Glutamatergic neuron (in vitro differentiated cells): ENCODE results near the gene LHX2. TPM values are rescaled to one million over a fixed set of nuclear protein-coding genes. Genes with fewer than 3 reads are reported as not detected.

Experiments
- DNase-seq: peaks from one replicate; pipeline ENCODE4 v3.0.0; 2022
- H3K27ac Mint-ChIP-seq: one replicate; pipeline ENCODE4 v1.8.0; 2020; ENCODE audit warnings: mild to moderate bottlenecking, mixed read lengths, inconsistent platforms; ENCODE audit not compliant: unreplicated experiment
- H3K27me3 Mint-ChIP-seq: one replicate; pipeline ENCODE4 v1.8.0; 2020; ENCODE audit warnings: mild to moderate bottlenecking, moderate library complexity, mixed read lengths, inconsistent platforms; ENCODE audit not compliant: unreplicated experiment
- H3K36me3 Mint-ChIP-seq: one replicate; pipeline ENCODE4 v1.8.0; 2020; ENCODE audit warnings: mild to moderate bottlenecking, mixed read lengths, inconsistent platforms; ENCODE audit not compliant: unreplicated experiment
- H3K4me1 Mint-ChIP-seq: one replicate; pipeline ENCODE4 v1.8.0; 2020; ENCODE audit warnings: mild to moderate bottlenecking, low read depth, mixed read lengths, inconsistent platforms; ENCODE audit not compliant: unreplicated experiment
- H3K4me3 Mint-ChIP-seq: one replicate; pipeline ENCODE4 v1.8.0; 2020; ENCODE audit warnings: mild to moderate bottlenecking, mixed read lengths, inconsistent platforms; ENCODE audit not compliant: unreplicated experiment
- H3K9me3 Mint-ChIP-seq: one replicate; pipeline ENCODE4 v1.8.0; 2020; ENCODE audit warnings: mild to moderate bottlenecking, moderate library complexity, mixed read lengths, inconsistent platforms; ENCODE audit not compliant: unreplicated experiment
- CTCF ChIP-seq: fragments of 200-600 bp; sonication (generic); IDR thresholded peaks from one replicate; pipeline ENCODE4 v1.5.0; 2021; ENCODE audit not compliant: partially characterized antibody, unreplicated experiment
- total RNA-seq: library from RNA; stranded (reverse); fragmentation: NEBNext Ultra II Directional; extraction: Animal tissue kit (Norgen Biotek cat#: 25700); gene quantifications from one replicate; pipeline ENCODE4 v1.2.1, GENCODE V29; 2021; ENCODE audit not compliant: unreplicated experiment

LHX2 gene
- total RNA-seq, 1 donor from 2014 or later = 6.7 TPM

GRCh38 chr9:124047251-124047672 is 35.7 kb downstream of the LHX2 start:
- peaks cover 3% of the 10 kb centered on the region for H3K9me3 Mint-ChIP-seq
- H3K27ac Mint-ChIP-seq = no peak overlapping the region
- peaks cover 18% of the 10 kb centered on the region for H3K27me3 Mint-ChIP-seq
- H3K36me3 Mint-ChIP-seq = no peaks in the 10 kb centered on the region
- no peaks in the 10 kb centered on the region for H3K4me1 Mint-ChIP-seq
- DNase-seq = no peak
- no peak overlapping the region for H3K4me3 Mint-ChIP-seq
- no peak for TF ChIP-seq CTCF

DNA sequence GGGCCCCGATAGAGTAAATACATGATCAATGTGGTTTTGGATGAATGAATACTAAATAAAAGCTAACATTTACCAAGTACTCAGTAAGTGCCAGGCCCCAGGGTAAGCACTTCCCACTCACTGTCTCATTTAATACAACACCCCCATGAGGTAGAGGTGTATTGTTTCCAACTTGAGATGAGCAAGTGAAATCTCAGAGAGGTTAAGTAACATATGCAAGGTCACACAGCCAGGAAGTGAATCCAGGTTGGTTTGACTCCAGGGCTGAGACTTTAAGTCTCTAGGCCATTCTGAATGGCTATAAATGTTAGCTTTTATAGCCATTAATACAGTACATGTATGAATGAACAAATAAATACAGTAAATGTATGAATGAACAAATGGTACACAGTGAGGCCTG is 39.4 kb downstream of the LHX2 start:
- Mint-ChIP-seq H3K4me3 (no peak overlapping the region), H3K27me3 (peaks cover 7% of the 10 kb centered on the region), H3K36me3 (peaks cover 6% of the 10 kb centered on the region), H3K27ac (no peak overlapping the region), H3K9me3 (no peaks in the 10 kb centered on the region), H3K4me1 (no peaks in the 10 kb centered on the region)
- DNase-seq = no peak
- TF ChIP-seq CTCF = no peak

- Mint-ChIP-seq H3K4me3 (no peak overlapping the region), H3K9me3 (no peaks in the 10 kb centered on the region)
- no peak for DNase-seq
Observed at GRCh38 chr9:124052401-124052800, 40.8 kb downstream of the LHX2 start.

DNA sequence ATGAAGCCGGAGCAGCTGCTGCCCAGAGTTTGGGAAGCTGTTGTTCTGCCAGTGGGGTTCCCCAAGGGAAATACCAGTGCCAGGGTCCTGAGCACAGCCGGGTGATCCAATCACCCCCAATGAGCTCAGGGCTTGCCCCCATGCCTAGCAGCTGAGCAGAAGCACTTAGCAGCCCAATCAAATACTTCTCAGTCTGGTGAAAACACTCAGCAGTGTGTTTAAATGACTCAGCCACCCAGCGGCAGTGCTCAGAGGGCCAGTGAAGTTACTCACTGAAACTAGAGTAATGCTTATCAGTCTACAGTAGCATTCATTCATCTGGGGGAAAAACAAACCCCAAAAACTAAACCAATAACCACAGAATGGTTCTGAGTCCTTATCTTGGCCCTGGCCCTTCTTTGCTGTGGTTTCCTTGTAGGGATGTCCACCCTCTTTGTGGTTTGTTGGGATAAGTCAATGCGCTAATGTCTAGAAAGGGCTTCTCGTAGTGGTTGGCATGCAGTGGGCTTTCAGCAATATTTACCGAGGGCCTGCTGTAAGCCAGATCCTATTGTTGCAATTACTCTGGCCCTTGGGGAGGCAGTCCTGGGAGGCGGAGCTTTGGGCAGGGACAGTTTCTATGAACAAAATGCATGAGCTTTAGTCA is 43.1 kb downstream of the LHX2 start:
- peaks cover 3% of the 10 kb centered on the region for H3K27me3 Mint-ChIP-seq
- H3K4me1 Mint-ChIP-seq = no peaks in the 10 kb centered on the region
- peaks cover 6% of the 10 kb centered on the region for H3K36me3 Mint-ChIP-seq
- TF ChIP-seq CTCF = no peak
- no peak overlapping the region for H3K27ac Mint-ChIP-seq
- no peak overlapping the region for H3K4me3 Mint-ChIP-seq
- no peak for DNase-seq
- H3K9me3 Mint-ChIP-seq = no peaks in the 10 kb centered on the region

More at GRCh38 chr9:124052401-124052800, 40.8 kb downstream of the LHX2 start:
- Mint-ChIP-seq H3K27ac (no peak overlapping the region), H3K27me3 (peaks cover 3% of the 10 kb centered on the region), H3K36me3 (peaks cover 6% of the 10 kb centered on the region), H3K4me1 (no peaks in the 10 kb centered on the region)
- TF ChIP-seq CTCF = no peak

DNA sequence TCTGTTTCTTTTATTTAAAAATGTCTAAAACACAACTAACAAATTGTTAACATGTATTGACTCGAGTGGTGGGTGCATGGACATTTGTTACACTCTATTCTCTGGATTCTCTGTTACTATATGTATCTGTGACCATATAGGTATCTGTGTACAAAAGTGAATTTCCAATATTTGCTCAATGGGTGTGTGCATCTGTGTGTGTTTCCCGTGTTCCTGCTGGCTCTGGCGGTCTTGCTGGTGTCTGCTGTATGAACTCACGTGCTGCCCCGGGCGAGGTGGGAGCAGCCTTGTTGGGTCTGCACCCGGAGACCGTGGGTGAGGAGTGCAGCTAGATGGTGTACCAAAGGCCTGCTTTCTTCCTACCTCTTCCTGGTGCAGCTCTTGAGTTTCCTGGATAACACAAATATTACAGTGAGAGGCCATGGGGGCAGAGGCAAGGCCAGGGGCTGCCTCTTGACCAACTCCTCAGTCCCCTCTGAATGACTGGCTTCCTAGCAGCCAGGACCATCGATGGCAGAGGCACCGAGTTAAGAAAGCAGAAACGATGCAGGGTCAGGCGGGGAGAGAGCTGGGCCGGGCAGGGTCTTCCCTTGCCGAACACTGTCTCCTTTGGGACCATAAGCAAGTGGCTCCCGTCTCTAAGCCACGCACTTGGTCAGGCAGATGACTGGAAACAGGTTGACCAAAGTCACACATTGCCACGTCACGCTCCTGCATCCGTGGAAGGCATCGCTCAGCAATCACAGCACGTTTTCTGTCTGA is 49.5 kb downstream of the LHX2 start:
- Mint-ChIP-seq H3K4me1 (no peaks in the 10 kb centered on the region), H3K27me3 (peaks cover 3% of the 10 kb centered on the region), H3K9me3 (no peaks in the 10 kb centered on the region), H3K4me3 (no peak overlapping the region), H3K36me3 (no peaks in the 10 kb centered on the region), H3K27ac (no peak overlapping the region)
- no peak for TF ChIP-seq CTCF
- DNase-seq = no peak
